OCI-LY1 (cell line): ENCODE data around the gene FAH.

Experiments used
- EZH2 ChIP-seq: fragments of 200-600 bp; sonication (generic), shearing (Covaris generic); IDR thresholded peaks from 2 replicates; pipeline ENCODE4 v1.8.0; 2017; ENCODE audit warnings: borderline replicate concordance, mixed run types, mild to moderate bottlenecking, antibody characterized with exemption, low read length, moderate library complexity, mixed read lengths
- TF ChIP-seq, protein P1 (sequence below): fragments of 200-600 bp; sonication (generic), shearing (Covaris generic); IDR thresholded peaks from 2 replicates; pipeline ENCODE4 v1.5.1; 2017; ENCODE audit warnings: mild to moderate bottlenecking, antibody characterized with exemption, low read length, moderate library complexity, mixed read lengths

DNA sequence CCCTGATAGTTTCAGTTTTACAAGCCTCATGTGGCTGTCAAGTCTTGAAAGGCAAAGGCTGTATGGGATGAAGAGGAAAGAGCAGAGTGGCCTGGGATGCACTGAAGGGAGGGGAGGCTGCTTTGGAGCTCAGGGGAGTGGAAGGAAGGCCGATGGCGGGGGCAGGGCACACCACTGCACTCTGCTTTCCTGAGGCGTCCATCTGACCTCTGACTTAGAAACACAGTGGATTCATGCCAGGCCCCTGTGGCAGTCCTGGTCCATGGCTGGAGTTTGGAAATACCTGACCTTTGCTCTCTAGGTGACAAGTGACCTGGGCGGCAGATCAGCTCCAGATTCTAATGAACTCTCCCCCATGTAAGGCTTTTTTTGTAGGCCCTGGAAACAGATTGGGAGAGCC, 19.0 kb downstream of the FAH start:
- TF ChIP-seq, protein P1, sequence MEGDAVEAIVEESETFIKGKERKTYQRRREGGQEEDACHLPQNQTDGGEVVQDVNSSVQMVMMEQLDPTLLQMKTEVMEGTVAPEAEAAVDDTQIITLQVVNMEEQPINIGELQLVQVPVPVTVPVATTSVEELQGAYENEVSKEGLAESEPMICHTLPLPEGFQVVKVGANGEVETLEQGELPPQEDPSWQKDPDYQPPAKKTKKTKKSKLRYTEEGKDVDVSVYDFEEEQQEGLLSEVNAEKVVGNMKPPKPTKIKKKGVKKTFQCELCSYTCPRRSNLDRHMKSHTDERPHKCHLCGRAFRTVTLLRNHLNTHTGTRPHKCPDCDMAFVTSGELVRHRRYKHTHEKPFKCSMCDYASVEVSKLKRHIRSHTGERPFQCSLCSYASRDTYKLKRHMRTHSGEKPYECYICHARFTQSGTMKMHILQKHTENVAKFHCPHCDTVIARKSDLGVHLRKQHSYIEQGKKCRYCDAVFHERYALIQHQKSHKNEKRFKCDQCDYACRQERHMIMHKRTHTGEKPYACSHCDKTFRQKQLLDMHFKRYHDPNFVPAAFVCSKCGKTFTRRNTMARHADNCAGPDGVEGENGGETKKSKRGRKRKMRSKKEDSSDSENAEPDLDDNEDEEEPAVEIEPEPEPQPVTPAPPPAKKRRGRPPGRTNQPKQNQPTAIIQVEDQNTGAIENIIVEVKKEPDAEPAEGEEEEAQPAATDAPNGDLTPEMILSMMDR, result no peak
- no peak for TF ChIP-seq EZH2
